Measurements from ENCODE around the gene WNT3A. TPM values are rescaled to one million over a fixed set of nuclear protein-coding genes. Genes with fewer than 3 reads are reported as not detected.

The WNT3A gene
- total RNA-seq, 2 experiments from 2014 or later = not detected

GRCh38 chr1:228031276-228031995 is 24.6 kb downstream of the WNT3A start:
- peaks cover 33% of the 10 kb centered on the region for H3K27me3 Mint-ChIP-seq
- no peak overlapping the region for H3K4me3 Mint-ChIP-seq
- H3K4me1 Mint-ChIP-seq = no peaks in the 10 kb centered on the region
- peaks cover 1% of the 10 kb centered on the region for H3K9me3 Mint-ChIP-seq
- no peak for DNase-seq
- no peak overlapping the region for H3K27ac Mint-ChIP-seq
- H3K36me3 Mint-ChIP-seq = no peaks in the 10 kb centered on the region

DNA sequence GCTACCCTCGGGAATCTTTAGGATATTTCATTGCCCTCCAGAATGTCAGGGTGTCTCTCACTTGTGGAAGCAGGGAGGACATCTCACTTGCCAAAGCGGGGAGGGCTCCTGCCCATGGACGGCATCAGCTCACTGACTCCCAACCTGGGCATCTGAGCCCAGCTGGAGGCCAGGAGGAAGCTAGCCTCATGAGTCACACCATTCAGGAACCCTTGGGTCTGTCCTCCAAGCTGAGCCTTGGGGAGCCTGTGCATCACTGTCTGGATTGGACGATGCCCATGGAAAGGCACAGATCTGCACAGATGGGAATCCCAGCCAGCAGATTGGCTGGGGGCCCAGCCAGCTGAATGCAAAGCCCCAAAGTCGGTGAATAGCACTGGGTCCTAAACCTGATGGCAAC is 25.2 kb downstream of the WNT3A start:
- no peak for DNase-seq
- peaks cover 36% of the 10 kb centered on the region for H3K27me3 Mint-ChIP-seq
- peaks cover 1% of the 10 kb centered on the region for H3K9me3 Mint-ChIP-seq

DNA sequence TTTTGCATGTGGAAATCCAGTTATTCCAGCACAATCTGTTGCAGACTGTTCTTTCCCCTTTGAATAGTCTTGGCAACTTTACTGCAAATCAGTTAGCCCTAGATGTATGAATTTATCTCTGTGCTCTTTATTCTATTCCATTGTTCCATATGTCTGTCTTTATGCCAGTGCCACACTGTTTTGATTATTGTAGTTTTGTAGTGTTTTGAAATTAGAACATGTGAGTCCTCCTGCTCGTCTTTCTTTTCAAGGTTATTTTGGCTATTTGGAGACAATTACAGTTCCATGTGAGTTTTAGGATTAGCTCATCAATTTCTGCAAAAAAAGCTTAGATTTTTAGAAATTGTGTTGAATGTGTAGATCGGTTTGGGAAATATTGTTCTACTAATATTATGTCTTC is 26.6 kb downstream of the WNT3A start:
- Mint-ChIP-seq H3K36me3 (no peaks in the 10 kb centered on the region), H3K27me3 (peaks cover 38% of the 10 kb centered on the region), H3K27ac (no peak overlapping the region), H3K4me1 (no peaks in the 10 kb centered on the region), H3K9me3 (peaks cover 1% of the 10 kb centered on the region), H3K4me3 (no peak overlapping the region)
- no peak for DNase-seq

More for the DNA sequence above, 25.2 kb downstream of the WNT3A start:
- H3K4me3 Mint-ChIP-seq = no peak overlapping the region
- H3K4me1 Mint-ChIP-seq = no peaks in the 10 kb centered on the region
- no peaks in the 10 kb centered on the region for H3K36me3 Mint-ChIP-seq
- no peak overlapping the region for H3K27ac Mint-ChIP-seq

DNA sequence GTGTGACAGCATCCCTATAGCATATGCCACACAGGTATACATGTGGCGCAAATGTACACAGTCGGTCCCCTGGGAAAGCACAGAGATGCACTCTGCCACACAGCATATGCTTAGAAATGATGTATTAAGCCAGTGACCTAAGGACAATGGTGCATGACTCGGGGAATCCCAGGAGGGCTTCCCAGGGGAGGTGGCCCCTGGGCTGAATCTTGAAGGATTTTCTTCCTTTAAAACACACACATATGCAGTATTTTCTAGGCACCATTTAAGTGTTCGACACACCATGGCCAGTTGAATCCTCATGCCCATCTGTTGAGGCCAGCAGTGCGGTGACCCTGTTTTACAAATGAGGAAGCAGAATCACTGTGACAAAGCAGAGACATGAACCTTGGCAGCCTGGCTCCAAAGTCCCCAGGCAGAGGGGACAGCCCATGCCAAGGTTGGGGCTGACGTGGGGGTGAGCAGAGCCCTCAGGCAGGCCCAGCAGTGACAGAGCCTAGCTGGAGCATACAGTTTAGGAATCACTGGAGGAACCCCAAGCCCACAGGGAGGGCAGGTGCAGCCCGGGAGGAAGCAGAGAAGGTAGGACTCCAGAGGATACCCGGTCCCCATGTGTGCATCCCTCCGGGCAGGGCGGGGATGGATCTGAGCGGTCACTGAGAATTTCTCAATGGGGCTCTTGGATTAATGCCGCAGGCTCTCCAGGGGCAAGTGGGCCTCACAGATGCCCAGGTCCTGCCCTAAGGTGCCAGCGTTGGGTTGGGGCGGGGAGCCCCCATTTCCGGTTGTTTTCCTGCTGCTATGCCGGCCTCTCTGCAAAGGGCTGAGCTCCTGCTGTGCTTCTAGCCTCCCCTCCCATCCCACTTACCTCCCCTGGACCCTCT is 28.4 kb downstream of the WNT3A start:
- Mint-ChIP-seq H3K27me3 (peaks cover 48% of the 10 kb centered on the region), H3K4me3 (no peak overlapping the region), H3K9me3 (peaks cover 1% of the 10 kb centered on the region), H3K36me3 (no peaks in the 10 kb centered on the region), H3K27ac (no peak overlapping the region), H3K4me1 (no peaks in the 10 kb centered on the region)
- no peak for DNase-seq

DNA sequence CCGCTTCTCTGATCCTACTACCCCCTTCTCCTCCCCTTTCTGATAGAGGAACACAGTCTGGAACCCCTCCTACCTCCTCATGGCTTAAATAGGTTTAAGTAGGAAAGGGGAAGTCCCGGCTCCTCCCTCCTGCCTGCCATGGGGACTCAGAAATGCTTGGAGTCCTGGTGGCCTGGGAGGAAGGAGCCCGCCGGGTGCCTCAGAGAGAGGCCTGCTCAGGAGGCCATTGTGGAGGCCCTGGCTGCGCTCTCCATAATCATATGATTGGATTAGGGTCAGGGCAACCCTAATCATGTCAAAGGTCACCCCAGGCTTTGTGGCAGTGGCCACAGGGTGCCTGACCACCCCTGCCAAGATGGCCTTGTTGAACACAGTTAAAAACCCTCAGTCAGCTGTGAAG is 29.0 kb downstream of the WNT3A start:
- no peak for DNase-seq
- H3K4me3 Mint-ChIP-seq = no peak overlapping the region
- H3K27me3 Mint-ChIP-seq = peaks cover 50% of the 10 kb centered on the region
- H3K9me3 Mint-ChIP-seq = peaks cover 1% of the 10 kb centered on the region
- H3K4me1 Mint-ChIP-seq = no peaks in the 10 kb centered on the region
- H3K27ac Mint-ChIP-seq = no peak overlapping the region
- no peaks in the 10 kb centered on the region for H3K36me3 Mint-ChIP-seq

- H3K36me3 Mint-ChIP-seq = no peaks in the 10 kb centered on the region
- peaks cover 1% of the 10 kb centered on the region for H3K9me3 Mint-ChIP-seq
- H3K4me3 Mint-ChIP-seq = no peak overlapping the region
- no peaks in the 10 kb centered on the region for H3K4me1 Mint-ChIP-seq
- H3K27ac Mint-ChIP-seq = no peak overlapping the region
- DNase-seq = no peak
- peaks cover 46% of the 10 kb centered on the region for H3K27me3 Mint-ChIP-seq
These were observed 30.0 kb downstream of the WNT3A start for GRCh38 chr1:228036701-228037231.

- Mint-ChIP-seq H3K4me3 (peak overlapping the region; percentile 19), H3K27me3 (peaks cover 46% of the 10 kb centered on the region), H3K36me3 (no peaks in the 10 kb centered on the region), H3K27ac (no peak overlapping the region), H3K4me1 (no peaks in the 10 kb centered on the region), H3K9me3 (peaks cover 1% of the 10 kb centered on the region)
- DNase-seq = peak; percentile 71
These were observed 30.9 kb downstream of the WNT3A start for GRCh38 chr1:228037401-228038386.

GRCh38 chr1:228038387-228039005 is 31.7 kb downstream of the WNT3A start:
- H3K36me3 Mint-ChIP-seq = no peaks in the 10 kb centered on the region
- no peak for DNase-seq
- peaks cover under 1% of the 10 kb centered on the region for H3K9me3 Mint-ChIP-seq
- no peak overlapping the region for H3K27ac Mint-ChIP-seq
- H3K27me3 Mint-ChIP-seq = peaks cover 42% of the 10 kb centered on the region
- no peaks in the 10 kb centered on the region for H3K4me1 Mint-ChIP-seq
- H3K4me3 Mint-ChIP-seq = no peak overlapping the region

- Mint-ChIP-seq H3K9me3 (no peaks in the 10 kb centered on the region), H3K27me3 (peaks cover 41% of the 10 kb centered on the region), H3K4me3 (no peak overlapping the region), H3K36me3 (no peaks in the 10 kb centered on the region), H3K27ac (no peak overlapping the region), H3K4me1 (no peaks in the 10 kb centered on the region)
- DNase-seq = no peak
These were observed 32.5 kb downstream of the WNT3A start for GRCh38 chr1:228039006-228039903.

- H3K27me3 Mint-ChIP-seq = peaks cover 41% of the 10 kb centered on the region
- no peak overlapping the region for H3K27ac Mint-ChIP-seq
- H3K36me3 Mint-ChIP-seq = no peaks in the 10 kb centered on the region
- no peak overlapping the region for H3K4me3 Mint-ChIP-seq
- H3K4me1 Mint-ChIP-seq = no peaks in the 10 kb centered on the region
- H3K9me3 Mint-ChIP-seq = no peaks in the 10 kb centered on the region
- no peak for DNase-seq
These were observed 33.2 kb downstream of the WNT3A start for GRCh38 chr1:228039986-228040385.

DNA sequence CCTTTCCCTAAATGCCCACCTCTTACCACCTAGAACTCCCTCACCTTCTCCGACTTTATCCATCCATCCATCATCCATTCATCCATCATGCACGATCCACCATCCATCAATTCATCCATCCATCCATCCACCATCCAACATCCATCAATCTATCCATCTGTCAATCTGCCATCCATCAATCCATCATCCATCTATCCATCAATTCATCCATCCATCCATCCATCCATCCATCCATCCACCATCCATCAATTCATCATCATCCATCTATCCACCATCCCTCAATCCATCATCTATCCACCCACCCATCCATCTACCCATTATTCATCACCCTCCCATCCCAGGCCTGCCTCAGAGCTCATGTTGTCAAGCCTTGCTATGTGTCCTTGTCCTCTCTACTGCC is 34.5 kb downstream of the WNT3A start:
- Mint-ChIP-seq H3K4me3 (no peak overlapping the region), H3K27me3 (peaks cover 31% of the 10 kb centered on the region), H3K4me1 (no peaks in the 10 kb centered on the region), H3K27ac (no peak overlapping the region), H3K36me3 (no peaks in the 10 kb centered on the region), H3K9me3 (no peaks in the 10 kb centered on the region)
- DNase-seq = no peak

DNA sequence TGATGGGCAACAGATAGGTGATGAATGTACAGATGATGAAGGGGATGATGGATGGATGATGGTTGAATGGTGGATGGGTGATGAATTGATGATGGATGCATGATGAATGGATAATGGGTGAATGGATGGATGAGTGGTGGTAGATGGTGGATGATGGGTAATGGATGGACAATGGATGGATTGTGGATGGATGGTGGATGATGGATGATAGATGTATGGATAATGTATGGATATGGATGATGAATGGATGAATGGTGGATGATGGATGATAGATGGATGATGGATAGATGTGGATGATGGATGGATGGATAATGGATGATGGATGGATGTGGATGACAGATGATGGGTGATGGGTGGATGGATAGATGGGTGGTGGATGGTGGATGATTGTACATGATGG is 35.7 kb downstream of the WNT3A start:
- Mint-ChIP-seq H3K4me3 (no peak overlapping the region), H3K4me1 (no peaks in the 10 kb centered on the region), H3K36me3 (no peaks in the 10 kb centered on the region), H3K27ac (no peak overlapping the region), H3K9me3 (no peaks in the 10 kb centered on the region), H3K27me3 (peaks cover 19% of the 10 kb centered on the region)
- DNase-seq = no peak

- DNase-seq = no peak
- no peak overlapping the region for H3K4me3 Mint-ChIP-seq
- H3K36me3 Mint-ChIP-seq = no peaks in the 10 kb centered on the region
- H3K4me1 Mint-ChIP-seq = no peaks in the 10 kb centered on the region
- H3K27ac Mint-ChIP-seq = no peak overlapping the region
- no peaks in the 10 kb centered on the region for H3K9me3 Mint-ChIP-seq
- H3K27me3 Mint-ChIP-seq = peaks cover 15% of the 10 kb centered on the region
These were observed 36.6 kb downstream of the WNT3A start for GRCh38 chr1:228043281-228043848.

Data from activated naive CD8-positive, alpha-beta T cell treated with anti-CD3 and anti-CD28 coated beads for 36 hours (primary cell).